CD4-positive, alpha-beta T cell treated with Interleukin-17A for 1 hour (primary cell): ENCODE measurements around the gene SEMA3D.

ENCODE experiments used
- DNase-seq: peaks from one replicate; pipeline ENCODE4 v3.0.0-alpha.2; 2020

The SEMA3D gene

GRCh38 chr7:85074016-85074415 lies 112.8 kb downstream of the SEMA3D start:
- DNase-seq = no peak

DNA sequence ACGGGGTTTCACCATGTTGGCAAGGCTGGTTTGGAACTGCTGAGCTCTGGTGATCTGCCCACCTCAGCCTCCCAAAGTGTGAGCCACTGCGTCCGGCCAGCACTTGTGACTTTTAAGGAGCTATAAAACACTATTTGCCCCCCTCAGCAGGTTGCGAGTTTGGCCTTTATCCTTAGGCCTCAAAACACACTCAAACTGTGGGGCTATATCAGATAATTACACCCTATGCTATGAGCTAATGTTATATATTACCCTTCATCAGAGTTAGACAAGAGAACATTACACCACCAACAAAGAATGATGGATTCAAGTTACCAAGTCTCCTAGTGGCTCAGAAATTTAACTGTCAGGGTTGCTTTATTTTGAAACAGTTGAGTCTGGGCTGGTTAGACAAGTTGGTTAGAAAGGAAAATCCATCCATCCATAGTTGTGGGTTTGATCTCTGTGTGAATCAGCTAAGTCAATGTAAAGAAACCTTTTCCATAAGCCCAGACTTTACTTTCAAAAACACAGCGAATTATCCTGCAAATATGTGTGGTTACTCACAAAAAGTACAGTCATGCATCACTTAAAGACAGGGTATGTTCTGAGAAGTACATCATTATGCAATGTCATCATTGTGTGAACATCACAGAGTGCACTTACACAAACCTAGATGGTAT lies 115.8 kb downstream of the SEMA3D start:
- DNase-seq = no peak

GRCh38 chr7:85068799-85069198 lies 118.1 kb downstream of the SEMA3D start:
- no peak for DNase-seq

- no peak for DNase-seq
These were observed 119.5 kb downstream of the SEMA3D start for GRCh38 chr7:85067371-85067770.

DNA sequence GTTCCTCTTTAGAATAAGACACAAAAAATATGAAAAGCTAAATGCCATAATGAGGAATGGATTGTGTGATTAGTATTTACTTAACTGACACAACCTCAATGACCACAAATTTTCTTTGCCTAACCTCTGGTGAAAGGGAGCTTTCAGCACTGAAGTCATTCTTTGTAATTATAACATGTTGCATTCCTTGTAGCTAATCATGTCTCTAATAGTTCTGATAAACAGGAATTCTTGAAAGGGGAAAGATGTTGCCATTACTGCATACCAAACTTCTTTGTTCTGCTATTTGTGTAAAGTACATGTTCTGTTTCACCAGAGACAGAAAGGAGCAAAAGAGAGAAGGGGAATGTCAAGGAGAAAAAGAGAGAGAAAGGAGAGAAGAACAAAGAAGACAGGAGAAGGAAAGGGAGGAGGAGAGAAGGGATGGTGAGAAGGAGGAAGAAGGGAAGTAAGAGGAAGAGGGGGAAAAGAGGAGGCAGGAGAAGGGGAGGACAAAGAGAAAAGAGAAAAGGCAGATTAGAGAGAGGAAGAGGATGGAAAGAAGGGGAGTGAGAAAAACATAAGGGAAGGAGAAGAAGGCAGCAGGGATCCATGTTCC lies 120.9 kb downstream of the SEMA3D start:
- no peak for DNase-seq

DNA sequence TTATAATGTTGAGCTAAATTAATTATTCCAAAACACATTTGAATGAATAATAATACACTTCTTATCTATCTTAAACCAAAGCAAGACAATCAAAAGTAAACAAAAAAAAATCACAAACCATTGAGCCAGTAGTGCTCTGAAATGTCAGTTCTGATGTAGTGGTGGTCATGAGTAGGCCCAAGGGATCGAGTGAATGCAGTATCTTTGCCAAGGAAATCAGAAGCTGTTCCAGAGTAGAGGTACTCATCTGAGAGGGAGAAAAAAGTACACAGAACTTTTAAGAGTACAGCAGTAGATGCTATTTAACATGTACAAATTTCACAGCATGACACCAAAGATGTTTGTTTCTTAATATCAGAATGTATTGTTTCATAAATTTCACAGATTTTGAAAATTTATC lies 121.5 kb downstream of the SEMA3D start:
- no peak for DNase-seq

DNA sequence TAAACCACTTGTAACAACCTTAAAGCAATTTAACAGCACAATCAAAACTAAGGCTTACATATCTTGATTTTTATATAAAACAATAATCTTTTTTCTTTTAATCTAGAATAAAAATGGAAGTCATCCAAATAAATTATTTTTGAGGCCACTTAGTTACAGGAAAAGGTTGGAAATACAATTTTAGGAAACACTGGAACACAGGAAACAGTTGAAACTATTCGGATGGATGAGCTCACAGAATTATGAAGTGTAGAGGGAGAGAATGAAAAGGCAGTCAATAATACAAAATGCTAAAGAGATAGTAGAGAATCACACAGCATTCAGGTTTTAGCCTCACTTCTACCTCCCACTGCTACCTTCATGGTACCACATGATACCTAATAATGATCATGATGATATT lies 124.2 kb downstream of the SEMA3D start:
- no peak for DNase-seq

DNA sequence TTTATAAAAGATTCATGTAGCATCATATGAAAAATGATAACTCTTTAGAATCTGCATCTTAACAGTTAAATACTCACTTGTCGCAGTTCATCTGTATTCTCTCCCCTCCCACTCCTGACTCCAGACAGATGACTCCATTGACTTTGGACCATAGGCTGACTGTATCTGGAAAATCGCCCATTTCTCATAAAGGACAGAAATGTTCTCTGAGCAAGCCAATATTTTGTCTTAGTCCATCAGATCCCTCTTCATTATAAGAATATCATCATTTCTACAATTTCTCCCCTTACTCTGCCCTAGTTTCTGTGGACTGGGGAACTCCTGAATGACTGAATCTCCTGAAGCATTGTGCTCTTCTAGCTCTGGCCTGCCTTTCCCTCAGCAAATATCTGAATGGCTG lies 125.4 kb downstream of the SEMA3D start:
- DNase-seq = no peak

- DNase-seq = no peak
These were observed 126.2 kb downstream of the SEMA3D start for GRCh38 chr7:85060696-85061095.

- no peak for DNase-seq
These were observed 130.9 kb downstream of the SEMA3D start for GRCh38 chr7:85055906-85056305.

DNA sequence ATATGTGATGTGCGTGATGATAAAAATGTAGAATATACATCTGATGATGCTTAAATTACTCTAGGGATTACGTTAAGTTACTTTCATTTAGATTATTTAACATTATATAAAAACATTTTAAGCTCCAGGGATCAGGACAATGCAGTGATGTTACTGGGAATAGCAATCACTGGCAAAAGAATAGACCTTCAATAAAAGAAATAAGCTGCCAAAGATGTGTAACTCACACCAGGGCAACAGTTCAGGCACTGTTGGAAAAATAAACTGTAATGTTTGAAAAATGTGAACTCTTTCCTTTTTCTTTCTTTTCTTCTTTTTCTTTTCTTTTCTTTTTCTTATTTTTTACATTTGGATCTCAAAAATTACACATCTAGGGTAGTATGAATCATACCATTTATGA lies 131.7 kb downstream of the SEMA3D start:
- no peak for DNase-seq

- no peak for DNase-seq
These were observed 132.6 kb downstream of the SEMA3D start for GRCh38 chr7:85054306-85054705.

- DNase-seq = no peak
These were observed 134.0 kb downstream of the SEMA3D start for GRCh38 chr7:85052894-85053293.

- no peak for DNase-seq
These were observed 134.7 kb downstream of the SEMA3D start for GRCh38 chr7:85052056-85052737.

- DNase-seq = no peak
These were observed 140.3 kb downstream of the SEMA3D start for GRCh38 chr7:85046534-85046933.

- DNase-seq = no peak
These were observed 145.1 kb downstream of the SEMA3D start for GRCh38 chr7:85041605-85042216.

DNA sequence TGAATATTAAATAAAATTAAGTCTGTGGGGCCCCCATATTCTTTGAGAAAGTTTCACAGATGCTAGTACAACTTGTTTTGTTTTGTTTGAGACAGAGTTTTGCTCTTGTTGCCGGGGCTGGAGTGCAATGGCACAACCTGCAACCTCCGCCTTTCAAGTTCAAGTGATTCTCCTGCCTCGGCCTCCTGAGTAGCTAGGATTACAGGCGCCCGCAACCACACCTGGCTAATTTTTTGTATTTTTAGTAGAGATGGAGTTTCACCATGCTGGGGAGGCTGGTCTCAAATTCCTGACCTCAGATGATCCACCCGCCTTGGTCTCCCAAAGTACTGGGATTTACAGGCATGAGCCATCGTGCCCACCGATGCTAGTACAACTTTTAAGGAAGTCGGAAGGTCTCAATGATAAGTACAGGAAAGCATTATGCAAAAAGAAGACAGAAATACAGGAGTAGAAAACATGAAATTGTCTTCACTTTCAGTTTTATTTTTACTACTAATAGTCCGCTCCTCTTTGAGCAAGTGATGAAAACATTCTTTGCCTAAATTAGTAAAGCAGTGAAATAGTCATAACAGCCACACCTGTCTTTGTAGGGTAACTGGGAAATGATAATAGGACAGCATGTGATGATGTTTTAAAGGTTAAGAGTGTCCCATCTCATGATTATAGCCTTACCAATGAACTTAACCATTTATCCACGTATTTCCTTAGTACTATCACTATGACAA lies 147.5 kb downstream of the SEMA3D start:
- no peak for DNase-seq

- DNase-seq = no peak
These were observed 148.4 kb downstream of the SEMA3D start for GRCh38 chr7:85038466-85038865.

DNA sequence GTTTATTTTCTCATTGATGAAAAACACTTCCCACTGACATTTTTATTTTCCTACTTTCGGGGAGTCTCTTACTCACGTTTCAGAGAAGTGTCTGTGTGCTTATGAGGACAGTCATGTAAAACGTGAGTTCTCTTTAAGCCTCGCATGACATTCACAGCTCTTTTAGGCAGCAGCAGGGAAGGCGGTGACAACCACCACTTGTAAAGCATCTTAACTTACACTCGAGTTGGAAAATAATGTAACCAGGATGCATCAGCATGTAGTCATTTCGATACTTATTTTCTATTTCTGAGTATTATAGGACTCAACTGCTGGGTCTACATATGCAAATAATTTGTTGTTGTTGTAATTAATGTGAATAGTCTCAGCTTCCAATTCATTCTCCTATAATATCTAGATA lies 153.6 kb downstream of the SEMA3D start:
- DNase-seq = no peak

DNA sequence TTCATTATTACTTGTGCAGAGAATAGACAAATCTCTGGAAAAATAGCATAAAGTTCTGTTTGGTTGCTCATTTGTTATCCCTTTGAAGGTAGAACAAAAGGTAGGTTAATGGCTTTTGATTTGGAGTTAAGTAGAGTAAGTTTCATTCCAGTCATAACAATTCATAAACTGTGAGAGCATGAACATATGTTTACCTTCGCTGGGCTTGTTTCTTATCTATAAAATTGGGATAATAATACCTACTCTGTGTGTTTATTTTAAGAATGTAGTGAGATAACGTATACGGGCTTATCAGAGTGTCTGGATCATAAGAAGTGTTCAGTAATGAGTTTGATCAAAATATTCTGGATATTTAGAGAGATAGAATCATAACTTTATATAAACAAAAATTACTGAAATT lies 155.4 kb downstream of the SEMA3D start:
- DNase-seq = no peak

GRCh38 chr7:85030893-85031292 lies 156.0 kb downstream of the SEMA3D start:
- DNase-seq = no peak

GRCh38 chr7:85025312-85025756 lies 161.5 kb downstream of the SEMA3D start:
- DNase-seq = no peak

DNA sequence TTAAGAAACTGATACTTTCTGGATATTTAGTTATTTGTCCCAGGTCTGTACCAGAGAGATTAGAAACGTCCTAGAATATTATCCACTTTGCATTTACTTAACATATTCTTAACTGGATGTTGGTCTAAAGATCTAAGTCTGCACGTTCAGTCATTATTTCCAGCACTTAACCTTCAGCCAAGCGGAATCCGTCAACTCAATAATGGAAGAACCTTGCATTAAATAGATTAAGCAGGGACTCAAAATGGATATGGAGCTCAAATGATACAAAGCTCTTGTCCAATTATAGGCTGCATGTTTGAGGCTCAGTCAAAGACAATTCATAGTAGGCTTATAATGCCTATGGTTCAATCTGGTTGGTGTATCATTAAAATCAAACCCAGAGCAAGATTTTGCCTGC lies 162.9 kb downstream of the SEMA3D start:
- DNase-seq = no peak
